Spleen (tissue), 11 donors: ENCODE results near the gene ROR1. TPM values are rescaled to one million over a fixed set of nuclear protein-coding genes. Genes with fewer than 3 reads are reported as not detected.

Source experiments
- DNase-seq: peaks from one replicate; pipeline ENCODE4 v3.0.0-alpha.2; 2020
- H3K27ac ChIP-seq, 8 donors: fragments of 200-600 bp; sonication (generic) in 7 of 8; 1 replicate in 4 of 8; 2 replicates in 4 of 8; pipeline versions ENCODE4 v1.5.0 to v1.8.0; 2016 to 2021; ENCODE audit warnings: inconsistent platforms in 4 of 8, mild to moderate bottlenecking in 4 of 8, moderate library complexity in 1 of 8
- H3K27me3 ChIP-seq, 7 donors: fragments of 200-600 bp; sonication (generic) in 6 of 7; replicated peaks in 1 of 7; 1 replicate in 4 of 7; 2 replicates in 3 of 7; pipeline versions ENCODE4 v1.5.0 to v1.8.0; 2016 to 2021; ENCODE audit warnings: inconsistent platforms in 3 of 7, mild to moderate bottlenecking in 1 of 7
- H3K36me3 ChIP-seq, 6 donors: fragments of 200-600 bp; sonication (generic) in 5 of 6; 1 replicate in 4 of 6; 2 replicates in 2 of 6; pipeline versions ENCODE4 v1.5.0 to v1.8.0; 2016 to 2021; ENCODE audit warnings: inconsistent platforms in 2 of 6
- H3K4me1 ChIP-seq, 6 donors: fragments of 200-600 bp; sonication (generic) in 5 of 6; 1 replicate in 3 of 6; 2 replicates in 3 of 6; pipeline versions ENCODE4 v1.5.0 to v1.8.0; 2016 to 2021; ENCODE audit warnings: inconsistent platforms in 3 of 6
- H3K4me3 ChIP-seq, 8 donors: fragments of 200-600 bp; sonication (generic) in 7 of 8; 1 replicate in 4 of 8; 2 replicates in 4 of 8; pipeline versions ENCODE4 v1.5.0 to v1.8.0; 2016 to 2021; ENCODE audit warnings: inconsistent platforms in 4 of 8, mild to moderate bottlenecking in 4 of 8, moderate library complexity in 2 of 8
- H3K9me3 ChIP-seq, 8 donors: fragments of 200-600 bp; sonication (generic) in 7 of 8; 1 replicate in 4 of 8; 2 replicates in 4 of 8; pipeline versions ENCODE4 v1.5.0 to v1.8.0; 2016 to 2021; ENCODE audit warnings: inconsistent platforms in 4 of 8
- CTCF ChIP-seq, 11 experiments: fragments of 200-600 bp in 7 of 11; fragments of 450-650 bp in 4 of 11; sonication (generic) in 4 of 11; IDR thresholded peaks in 8 of 11; conservative IDR thresholded peaks in 3 of 11; 1 replicate in 7 of 11; 2 replicates in 4 of 11; pipeline versions ENCODE4 v1.4.0 to v1.8.0; 2016 to 2021; ENCODE audit warnings: antibody characterized with exemption in 11 of 11, inconsistent platforms in 4 of 11, mild to moderate bottlenecking in 1 of 11
- POLR2A ChIP-seq, 3 donors: fragments of 450-650 bp; IDR thresholded peaks; one replicate each; pipeline ENCODE4 v1.5.1; 2017; ENCODE audit warnings: antibody characterized with exemption in 3 of 3, mild to moderate bottlenecking in 1 of 3
- POLR2AphosphoS5 ChIP-seq, 3 donors: sonication (generic); formaldehyde crosslinking; IDR thresholded peaks; one replicate each; pipeline ENCODE4 v1.5.1; 2017; ENCODE audit warnings: antibody characterized with exemption in 3 of 3
- WGBS, 5 donors: extraction: QIAGEN DNeasy Blood & Tissue Kit in 3 of 5; methylation state at CpG; one replicate each; pipeline versions ENCODE4 v1.1.5 to v1.1.7; 2013 to 2018; 5-methylcytosine and 5-hydroxymethylcytosine counted together
- intact Hi-C: fragments of 100-400 bp; cut with DNase I; formaldehyde crosslinking; loops from one replicate; pipeline ENCODE4 v1.15.0; 2023; ENCODE audit warnings: low total_unique reads
- polyA plus RNA-seq, 3 donors: library from polyadenylated mRNA; stranded (reverse); fragments of 200-250 nt; gene quantifications; one replicate each; pipeline ENCODE4 v1.2.1, GENCODE V29; 2013
- total RNA-seq, 7 donors: library from RNA; depleted of rRNA in 3 of 7; stranded (reverse); fragments of >200 nt in 3 of 7; fragmentation: NEBNext Ultra II Directional in 4 of 7; extraction: Animal tissue kit (Norgen Biotek cat#: 25700) in 4 of 7; gene quantifications; one replicate each; pipeline versions ENCODE4 v1.1.0 to v1.2.1, GENCODE V29; 2016 to 2021
- donor health status: healthy with polysubstance abuse.
- donor health status: DM: no; HTN: no; CAD: no; lungs with moderate emphysema.
- donor health status: DM: no; HTN: no; CAD: no.
- donor health status: Bipolar disorder and iron deficiency.
- donor health status: healthy.
- donor health status: DM: no; HTN: no; CAD: no.
- donor health status: DM: yes; HTN: yes; CAD: no.

ROR1 gene
- total and polyA plus RNA-seq, 10 donors, result 0.43 to 12.3 (median 6.4) TPM

- Histone ChIP-seq H3K27me3 (no peaks in the 10 kb centered on the region), H3K27ac (no peak overlapping the region), H3K9me3 (no peaks in the 10 kb centered on the region), H3K4me3 (no peak overlapping the region), H3K4me1 (peaks cover 0 to 17% (median 4%) of the 10 kb centered on the region in 6 donors), H3K36me3 (no peaks in the 10 kb centered on the region)
- 73 to 82% (median 75%) methylated on average over 4 of the region's 4 CpGs for WGBS, 5 donors
- intact Hi-C loops, result no loop called here
- DNase-seq, result no peak
- TF ChIP-seq POLR2AphosphoS5 (IDR thresholded peaks at IDR 0.05), result no peak
- no peak for TF ChIP-seq POLR2A (IDR thresholded peaks at IDR 0.05)
- TF ChIP-seq CTCF (IDR thresholded peaks at IDR 0.05 in 8 of 11, conservative IDR thresholded peaks at IDR 0.05 in 3 of 11), result no peak
Observed at GRCh38 chr1:64074767-64075166, 300.9 kb downstream of the ROR1 start.

GRCh38 chr1:64077281-64077940 is 303.6 kb downstream of the ROR1 start:
- Histone ChIP-seq H3K9me3 (no peaks in the 10 kb centered on the region), H3K4me1 (peaks cover 0 to 17% (median 4%) of the 10 kb centered on the region in 6 donors), H3K27ac (no peak overlapping the region), H3K4me3 (no peak overlapping the region), H3K27me3 (no peaks in the 10 kb centered on the region), H3K36me3 (no peaks in the 10 kb centered on the region)
- no peak for DNase-seq
- TF ChIP-seq POLR2AphosphoS5 (IDR thresholded peaks at IDR 0.05), result no peak
- no peak for TF ChIP-seq POLR2A (IDR thresholded peaks at IDR 0.05)
- no peak for TF ChIP-seq CTCF (IDR thresholded peaks at IDR 0.05 in 8 of 11, conservative IDR thresholded peaks at IDR 0.05 in 3 of 11)
- WGBS, 5 donors, result 80 to 90% (median 85%) methylated on average over 6 to 8 of the region's 8 CpGs
- intact Hi-C loops, result no loop called here

GRCh38 chr1:64080941-64081562 is 307.2 kb downstream of the ROR1 start:
- Histone ChIP-seq H3K27ac (no peak overlapping the region), H3K4me1 (peaks cover 0 to 4% (median 0%) of the 10 kb centered on the region in 6 donors), H3K4me3 (no peak overlapping the region), H3K27me3 (no peaks in the 10 kb centered on the region), H3K36me3 (no peaks in the 10 kb centered on the region), H3K9me3 (no peaks in the 10 kb centered on the region)
- DNase-seq, result no peak
- no peak for TF ChIP-seq POLR2A (IDR thresholded peaks at IDR 0.05)
- 90 to 94% (median 91%) methylated on average over 3 of the region's 3 CpGs for WGBS, 5 donors
- intact Hi-C loops, result no loop called here

GRCh38 chr1:64082459-64082858 is 308.6 kb downstream of the ROR1 start:
- TF ChIP-seq CTCF (IDR thresholded peaks at IDR 0.05 in 8 of 11, conservative IDR thresholded peaks at IDR 0.05 in 3 of 11), result no peak
- no peak for TF ChIP-seq POLR2A (IDR thresholded peaks at IDR 0.05)
- no peak for TF ChIP-seq POLR2AphosphoS5 (IDR thresholded peaks at IDR 0.05)
- H3K36me3 ChIP-seq, result no peaks in the 10 kb centered on the region
- H3K4me1 ChIP-seq, result no peaks in the 10 kb centered on the region
- no peak overlapping the region for H3K4me3 ChIP-seq
- no peaks in the 10 kb centered on the region for H3K27me3 ChIP-seq
- intact Hi-C loops, result no loop called here
- no peak overlapping the region for H3K27ac ChIP-seq
- WGBS, 5 donors, result 73 to 88% (median 83%) methylated on average over 3 of the region's 3 CpGs
- DNase-seq, result no peak
- H3K9me3 ChIP-seq, result no peaks in the 10 kb centered on the region
